Measurements from ENCODE around the gene GABRB1. TPM values are rescaled to one million over a fixed set of nuclear protein-coding genes. Genes with fewer than 3 reads are reported as not detected.

Gene GABRB1
- total and polyA plus RNA-seq, 2 experiments from 2014 or later = 0.42 to 1.1 TPM

DNA sequence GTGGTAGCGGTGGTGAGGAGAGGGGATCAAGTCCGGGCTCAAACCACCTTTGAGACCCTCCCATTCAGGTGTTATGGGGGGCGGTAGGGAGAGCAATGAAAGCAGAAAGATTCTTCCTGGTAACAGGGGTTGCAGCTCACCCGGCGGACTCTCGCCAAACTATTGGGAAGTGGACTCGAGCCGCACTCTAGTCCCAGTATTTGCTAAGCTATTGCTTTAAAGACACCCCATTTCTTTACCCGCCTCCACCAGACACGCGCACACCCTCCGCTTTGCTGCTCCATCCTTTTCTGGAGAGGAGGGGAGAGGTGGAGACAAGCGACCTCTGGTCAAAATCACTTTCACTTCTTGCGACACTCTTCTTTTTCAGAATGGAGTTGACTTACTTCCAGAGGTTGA, 37.4 kb upstream of the GABRB1 start:
- H3K27ac ChIP-seq = no peak overlapping the region
- no peaks in the 10 kb centered on the region for H3K4me1 ChIP-seq (ENCODE audit: low read depth)
- TF ChIP-seq, protein P1, sequence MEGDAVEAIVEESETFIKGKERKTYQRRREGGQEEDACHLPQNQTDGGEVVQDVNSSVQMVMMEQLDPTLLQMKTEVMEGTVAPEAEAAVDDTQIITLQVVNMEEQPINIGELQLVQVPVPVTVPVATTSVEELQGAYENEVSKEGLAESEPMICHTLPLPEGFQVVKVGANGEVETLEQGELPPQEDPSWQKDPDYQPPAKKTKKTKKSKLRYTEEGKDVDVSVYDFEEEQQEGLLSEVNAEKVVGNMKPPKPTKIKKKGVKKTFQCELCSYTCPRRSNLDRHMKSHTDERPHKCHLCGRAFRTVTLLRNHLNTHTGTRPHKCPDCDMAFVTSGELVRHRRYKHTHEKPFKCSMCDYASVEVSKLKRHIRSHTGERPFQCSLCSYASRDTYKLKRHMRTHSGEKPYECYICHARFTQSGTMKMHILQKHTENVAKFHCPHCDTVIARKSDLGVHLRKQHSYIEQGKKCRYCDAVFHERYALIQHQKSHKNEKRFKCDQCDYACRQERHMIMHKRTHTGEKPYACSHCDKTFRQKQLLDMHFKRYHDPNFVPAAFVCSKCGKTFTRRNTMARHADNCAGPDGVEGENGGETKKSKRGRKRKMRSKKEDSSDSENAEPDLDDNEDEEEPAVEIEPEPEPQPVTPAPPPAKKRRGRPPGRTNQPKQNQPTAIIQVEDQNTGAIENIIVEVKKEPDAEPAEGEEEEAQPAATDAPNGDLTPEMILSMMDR (IDR thresholded peaks at IDR 0.05; ENCODE audit: low read depth, low read length) = no peak
- peaks cover 91% of the 10 kb centered on the region for H3K27me3 ChIP-seq
- no peaks in the 10 kb centered on the region for H3K9me3 ChIP-seq (ENCODE audit: low read depth)
- H3K36me3 ChIP-seq = no peaks in the 10 kb centered on the region
- DNase-seq (ENCODE audit: low read depth in 1 of 2, low spot score in 1 of 2) = no peak
- peak overlapping the region; percentile 30 for H3K4me3 ChIP-seq

DNA sequence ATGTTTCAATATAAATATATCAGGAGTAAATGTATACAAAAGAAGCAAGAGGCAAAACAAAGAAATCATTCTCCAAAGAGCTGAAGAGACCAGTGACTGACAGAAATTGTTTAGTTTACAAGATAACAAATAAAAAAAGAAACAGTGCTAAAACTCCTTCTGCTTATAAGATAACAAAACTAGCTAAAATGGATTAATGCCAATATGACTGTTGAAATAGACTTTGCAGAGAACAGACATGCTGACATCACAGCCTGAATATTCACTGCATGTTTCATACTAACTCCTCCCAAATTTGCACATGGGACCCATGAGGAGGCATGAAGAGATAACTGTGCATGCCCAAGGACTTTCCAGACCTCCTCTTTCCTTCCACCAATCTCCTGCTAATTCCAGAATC, 31.8 kb upstream of the GABRB1 start:
- Histone ChIP-seq H3K36me3 (no peaks in the 10 kb centered on the region), H3K4me1 (ENCODE audit: low read depth) (no peaks in the 10 kb centered on the region), H3K4me3 (no peak overlapping the region), H3K27ac (no peak overlapping the region), H3K27me3 (peaks cover 35% of the 10 kb centered on the region), H3K9me3 (ENCODE audit: low read depth) (no peaks in the 10 kb centered on the region)
- peak in 1 of 2 donors; percentile 52 for DNase-seq (ENCODE audit: low read depth in 1 of 2, low spot score in 1 of 2)
- TF ChIP-seq, protein P1 (IDR thresholded peaks at IDR 0.05; ENCODE audit: low read depth, low read length) = no peak

DNA sequence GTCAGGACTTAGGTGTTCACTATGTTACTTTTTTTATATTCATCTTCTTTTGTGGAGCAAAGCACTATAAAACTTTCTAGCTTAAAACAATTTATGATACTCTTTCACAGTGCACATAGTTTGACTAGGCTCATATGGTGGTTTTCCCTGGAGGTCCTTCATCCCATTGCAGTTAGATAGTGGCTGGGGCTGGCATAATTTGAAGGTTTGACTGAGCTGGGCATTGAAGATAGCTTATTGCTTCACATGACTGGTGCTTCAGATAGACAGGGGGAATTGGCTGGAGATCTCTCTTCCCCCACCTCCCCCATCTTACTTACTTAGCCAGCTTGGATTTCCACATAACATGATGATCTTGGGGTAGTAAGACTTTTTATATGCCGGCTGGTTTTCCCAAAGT, 31.0 kb upstream of the GABRB1 start:
- TF ChIP-seq, protein P1 (IDR thresholded peaks at IDR 0.05; ENCODE audit: low read depth, low read length) = no peak
- no peaks in the 10 kb centered on the region for H3K36me3 ChIP-seq
- no peaks in the 10 kb centered on the region for H3K9me3 ChIP-seq (ENCODE audit: low read depth)
- peaks cover 27% of the 10 kb centered on the region for H3K27me3 ChIP-seq
- H3K27ac ChIP-seq = no peak overlapping the region
- no peaks in the 10 kb centered on the region for H3K4me1 ChIP-seq (ENCODE audit: low read depth)
- DNase-seq (ENCODE audit: low read depth in 1 of 2, low spot score in 1 of 2) = no peak
- no peak overlapping the region for H3K4me3 ChIP-seq

DNA sequence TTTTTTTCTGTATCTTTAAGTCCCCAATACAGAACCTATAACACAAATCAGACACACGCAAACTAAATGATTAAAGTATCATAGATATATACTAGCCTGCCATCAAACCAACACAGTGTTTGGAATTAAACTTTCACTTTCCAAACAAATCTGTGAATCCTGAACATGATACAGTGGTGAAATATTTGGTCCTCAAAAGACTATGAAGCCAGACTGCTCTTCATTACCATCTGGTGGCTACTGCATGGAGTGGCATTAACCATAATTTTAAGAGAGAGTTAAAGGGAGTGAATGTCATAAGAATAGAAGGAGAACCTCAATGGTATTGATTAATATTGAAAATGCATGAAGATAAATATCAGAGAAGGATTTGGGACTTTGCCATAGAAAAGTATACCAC, 28.8 kb upstream of the GABRB1 start:
- DNase-seq (ENCODE audit: low read depth in 1 of 2, low spot score in 1 of 2) = peak in 1 of 2 donors; percentile 15

DNA sequence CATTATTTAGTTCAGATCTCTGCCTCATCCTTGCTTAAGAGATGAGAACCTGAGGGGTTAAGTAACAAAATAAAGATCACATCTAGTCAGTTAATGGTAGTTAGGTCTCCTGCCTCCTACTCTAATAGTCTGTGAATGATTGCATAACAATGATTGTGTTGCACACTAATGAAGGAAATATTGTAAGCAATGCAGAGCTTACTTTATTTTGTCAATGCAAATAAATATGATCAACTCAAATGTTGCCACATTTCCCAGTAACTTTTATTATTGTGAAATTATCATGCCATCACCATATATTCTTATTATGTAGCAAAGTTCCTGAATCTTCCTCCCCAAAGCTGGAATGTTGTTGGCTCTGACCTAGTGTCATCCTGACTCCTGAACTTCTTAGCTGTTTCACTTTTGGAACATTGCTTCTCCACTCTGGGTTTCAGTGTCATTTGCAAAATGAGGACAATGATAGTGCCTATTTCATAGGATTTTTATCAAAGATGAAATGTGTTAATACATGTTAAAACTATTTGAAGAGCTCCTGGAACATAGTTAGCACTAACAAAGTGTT, 20.9 kb upstream of the GABRB1 start:
- Histone ChIP-seq H3K27me3 (no peaks in the 10 kb centered on the region), H3K4me3 (no peak overlapping the region), H3K9me3 (ENCODE audit: low read depth) (no peaks in the 10 kb centered on the region), H3K36me3 (no peaks in the 10 kb centered on the region), H3K27ac (no peak overlapping the region), H3K4me1 (ENCODE audit: low read depth) (no peaks in the 10 kb centered on the region)
- TF ChIP-seq, protein P1 (IDR thresholded peaks at IDR 0.05; ENCODE audit: low read depth, low read length) = no peak
- DNase-seq (ENCODE audit: low read depth in 1 of 2, low spot score in 1 of 2) = no peak

More for the DNA sequence above, 28.8 kb upstream of the GABRB1 start:
- TF ChIP-seq, protein P1 (IDR thresholded peaks at IDR 0.05; ENCODE audit: low read depth, low read length) = peak; percentile 34
- no peaks in the 10 kb centered on the region for H3K36me3 ChIP-seq
- H3K27ac ChIP-seq = no peak overlapping the region
- no peaks in the 10 kb centered on the region for H3K9me3 ChIP-seq (ENCODE audit: low read depth)
- no peaks in the 10 kb centered on the region for H3K4me1 ChIP-seq (ENCODE audit: low read depth)
- no peak overlapping the region for H3K4me3 ChIP-seq
- H3K27me3 ChIP-seq = peaks cover 7% of the 10 kb centered on the region

All from cardiac muscle cell (in vitro differentiated cells and primary cell).